ENCODE data around the gene AK8.

DNA sequence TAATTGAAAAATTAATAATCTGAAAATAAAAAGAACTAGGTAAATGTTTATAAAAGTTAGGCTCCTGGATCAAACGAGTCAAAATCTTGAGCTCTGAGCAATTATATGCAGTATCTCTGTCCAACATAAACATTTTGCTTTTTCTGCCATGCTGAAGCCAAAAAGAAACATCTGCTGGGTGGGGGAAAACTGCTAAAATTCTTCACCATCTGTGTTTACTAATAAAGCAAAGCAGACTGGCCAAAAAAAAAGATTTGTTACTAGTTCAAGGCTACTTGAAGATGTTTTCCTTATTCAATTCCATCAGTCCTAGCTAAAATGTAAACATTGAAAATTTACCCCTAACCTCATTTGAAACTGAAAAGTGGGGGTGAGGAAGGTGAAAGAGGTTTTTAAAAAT lies 178.1 kb downstream of the AK8 start:
- TF ChIP-seq, protein P1, sequence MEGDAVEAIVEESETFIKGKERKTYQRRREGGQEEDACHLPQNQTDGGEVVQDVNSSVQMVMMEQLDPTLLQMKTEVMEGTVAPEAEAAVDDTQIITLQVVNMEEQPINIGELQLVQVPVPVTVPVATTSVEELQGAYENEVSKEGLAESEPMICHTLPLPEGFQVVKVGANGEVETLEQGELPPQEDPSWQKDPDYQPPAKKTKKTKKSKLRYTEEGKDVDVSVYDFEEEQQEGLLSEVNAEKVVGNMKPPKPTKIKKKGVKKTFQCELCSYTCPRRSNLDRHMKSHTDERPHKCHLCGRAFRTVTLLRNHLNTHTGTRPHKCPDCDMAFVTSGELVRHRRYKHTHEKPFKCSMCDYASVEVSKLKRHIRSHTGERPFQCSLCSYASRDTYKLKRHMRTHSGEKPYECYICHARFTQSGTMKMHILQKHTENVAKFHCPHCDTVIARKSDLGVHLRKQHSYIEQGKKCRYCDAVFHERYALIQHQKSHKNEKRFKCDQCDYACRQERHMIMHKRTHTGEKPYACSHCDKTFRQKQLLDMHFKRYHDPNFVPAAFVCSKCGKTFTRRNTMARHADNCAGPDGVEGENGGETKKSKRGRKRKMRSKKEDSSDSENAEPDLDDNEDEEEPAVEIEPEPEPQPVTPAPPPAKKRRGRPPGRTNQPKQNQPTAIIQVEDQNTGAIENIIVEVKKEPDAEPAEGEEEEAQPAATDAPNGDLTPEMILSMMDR (IDR thresholded peaks at IDR 0.05), result no peak
- no peak for TF ChIP-seq POLR2A (IDR thresholded peaks at IDR 0.05)

All from body of pancreas (tissue), 4 donors.